Stimulated activated CD4-positive, alpha-beta T cell treated with anti-CD3 and anti-CD28 coated beads, Interleukin-1b, Interleukin-23, amount 100 ng/mL, for 24 hours (primary cell): Measurements from ENCODE around the gene ALDH3A2.
A peak's percentile ranks its signal among the peaks of the same experiment; 100 is the strongest.

Experiments
- DNase-seq, 4 experiments: peaks; one replicate each; pipeline ENCODE4 v3.0.0-alpha.2; 2020; ENCODE audit warnings: low read depth in 4 of 4, low spot score in 1 of 4

The ALDH3A2 gene

DNA sequence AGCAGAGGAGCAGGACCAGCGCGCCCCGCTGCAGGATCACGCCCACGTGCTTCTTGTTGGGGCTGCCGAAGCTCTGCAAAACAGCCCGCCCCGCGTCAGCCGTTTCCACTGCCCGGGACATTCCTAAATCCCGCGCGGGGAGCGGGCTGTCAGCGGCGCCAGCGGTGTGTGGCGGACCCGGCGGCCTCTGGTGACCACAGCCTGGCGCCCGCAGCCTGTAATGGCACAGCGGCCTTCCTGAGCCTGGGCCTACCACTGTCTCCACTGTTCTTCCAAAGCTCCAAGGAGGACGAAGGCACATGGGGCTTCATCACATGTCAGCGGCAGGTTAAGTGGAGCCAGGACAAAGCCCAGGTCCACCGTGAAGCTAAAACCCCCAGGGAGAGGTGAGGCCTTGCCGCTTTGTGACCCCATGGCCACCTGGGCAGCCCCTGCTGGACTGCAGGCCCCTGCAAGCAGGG is 65.4 kb downstream of the ALDH3A2 start:
- DNase-seq: no peak

DNA sequence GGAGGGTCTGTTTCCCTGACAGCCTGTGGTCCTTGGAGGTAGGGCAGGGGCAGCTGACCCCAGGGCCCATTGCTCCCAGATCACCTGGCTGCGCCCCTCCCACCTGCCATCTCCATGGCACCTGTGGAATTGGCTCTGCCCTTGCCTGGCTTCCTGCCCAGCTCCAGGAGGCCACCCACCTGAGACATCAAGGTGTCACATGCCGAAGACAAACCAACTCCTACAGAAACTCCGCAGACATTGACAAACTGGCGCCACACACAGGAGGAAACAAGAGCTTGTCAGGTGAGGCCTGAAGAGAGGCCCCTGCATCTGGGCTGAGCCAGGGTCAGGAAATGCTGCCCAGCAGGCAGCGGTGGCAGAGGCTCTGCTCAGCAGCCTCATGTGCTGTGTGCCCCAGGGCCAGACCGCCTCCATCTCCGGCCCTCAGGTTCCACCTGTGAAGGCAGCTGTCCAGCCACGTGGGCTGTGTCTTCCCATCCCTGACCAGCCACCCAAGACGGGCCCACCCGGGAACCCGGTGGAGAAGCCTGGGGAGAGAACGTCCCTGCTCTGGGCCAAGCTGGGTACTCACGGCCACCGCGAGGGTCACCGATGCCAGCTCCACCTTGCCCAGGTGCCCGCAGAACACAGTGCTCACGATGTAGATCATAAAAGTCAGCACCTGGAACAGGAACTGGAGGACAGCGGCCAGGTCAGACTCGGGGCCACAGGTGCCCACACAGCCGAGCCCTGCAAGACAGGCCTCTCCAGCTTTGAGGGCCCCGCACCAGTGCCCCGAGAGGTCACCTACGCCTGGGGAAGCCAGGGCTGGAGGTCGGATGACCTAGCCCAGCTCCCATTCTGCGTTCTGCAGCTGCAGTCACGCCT is 66.2 kb downstream of the ALDH3A2 start:
- no peak for DNase-seq

DNA sequence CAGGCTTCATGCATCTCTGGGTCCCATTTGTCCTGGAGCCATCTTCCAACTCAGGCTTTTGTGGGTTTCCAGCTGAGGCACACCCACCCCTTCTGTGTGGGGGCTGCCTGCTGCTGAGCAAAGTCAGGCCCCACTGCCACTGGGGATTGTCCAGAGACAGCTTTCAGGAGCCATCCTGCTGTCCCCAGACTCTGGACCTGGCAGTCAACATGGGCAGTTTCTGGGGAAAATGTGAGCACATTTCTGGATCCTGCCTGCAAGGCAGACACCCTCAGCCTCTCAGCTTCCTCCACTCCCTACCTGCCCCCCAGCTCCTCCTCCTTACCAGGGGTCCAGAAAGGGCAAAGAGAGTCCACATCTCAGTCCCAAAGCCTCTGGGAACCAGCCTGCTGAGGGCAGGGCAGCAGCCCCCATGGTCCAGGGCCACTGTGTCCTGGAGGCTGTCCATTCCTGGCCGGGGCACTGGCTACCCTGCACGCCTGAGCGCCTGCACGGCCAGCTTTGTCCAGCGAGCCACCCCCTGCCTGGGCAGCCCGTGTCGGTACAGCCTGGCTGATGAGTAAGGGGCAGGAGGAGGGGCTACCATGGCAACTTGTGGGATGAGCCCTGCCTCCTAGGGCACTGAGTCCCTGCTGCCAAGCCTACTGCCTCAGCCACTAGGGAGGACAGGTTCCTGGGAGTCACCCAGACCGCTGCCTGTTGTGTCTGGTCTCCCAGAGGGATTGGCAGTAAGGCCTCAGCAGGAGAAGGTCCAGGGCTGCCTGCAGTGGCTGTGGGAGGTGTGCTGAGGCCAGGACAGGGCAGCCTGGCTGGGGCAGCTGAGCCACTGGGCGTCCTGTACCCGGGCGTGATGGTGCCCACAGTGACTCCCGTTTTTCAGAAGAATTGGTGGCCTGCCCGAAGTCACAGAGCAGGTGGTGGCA is 67.8 kb downstream of the ALDH3A2 start, which contains the start of gene SLC47A2:
Gene SLC47A2 (minus strand): TSS at position 477 of the 923 bp plus-strand sequence. CDS start 29 bp downstream, at position 448.
- DNase-seq: no peak

DNA sequence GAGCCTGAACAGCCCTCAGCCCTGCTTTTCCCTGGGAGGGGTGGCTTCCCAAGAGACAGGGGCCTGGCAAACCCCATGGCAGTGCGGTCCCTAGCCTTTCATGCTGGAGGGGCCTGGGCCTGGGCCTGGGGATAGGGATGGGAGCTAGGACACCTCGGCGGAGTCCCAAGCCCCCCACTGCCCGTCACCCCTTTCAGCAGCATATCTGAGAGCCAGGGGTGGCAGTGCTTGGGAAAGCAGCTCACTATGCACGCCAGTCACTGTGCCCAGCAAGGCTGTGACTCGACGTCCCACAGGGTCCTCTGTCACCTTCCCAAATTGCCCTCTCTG is 68.4 kb downstream of the ALDH3A2 start:
- no peak for DNase-seq

DNA sequence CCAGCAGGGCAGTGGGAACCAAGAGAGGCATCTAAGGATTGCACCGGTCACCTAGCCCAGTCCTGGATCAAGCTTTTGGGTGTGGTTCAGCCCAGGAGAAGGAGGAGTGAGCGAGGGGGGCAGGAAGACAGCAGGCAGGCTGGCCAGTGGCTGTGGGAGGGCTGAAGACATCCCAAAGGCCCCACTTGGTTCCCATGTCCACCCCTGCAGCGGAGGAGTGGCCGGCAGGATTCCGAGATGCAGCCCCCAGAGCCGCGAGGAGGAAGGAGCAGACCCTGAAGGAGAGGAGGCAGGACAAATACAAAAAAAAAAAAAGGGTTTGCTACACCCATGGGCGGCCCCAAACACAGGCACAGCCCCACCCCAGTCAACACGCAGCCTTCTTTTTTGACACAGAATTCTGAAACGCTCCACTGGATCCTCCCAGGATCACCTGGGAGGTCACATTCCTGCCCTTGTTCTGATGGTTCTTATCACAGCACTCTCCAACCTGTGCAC is 68.9 kb downstream of the ALDH3A2 start:
- no peak for DNase-seq

DNA sequence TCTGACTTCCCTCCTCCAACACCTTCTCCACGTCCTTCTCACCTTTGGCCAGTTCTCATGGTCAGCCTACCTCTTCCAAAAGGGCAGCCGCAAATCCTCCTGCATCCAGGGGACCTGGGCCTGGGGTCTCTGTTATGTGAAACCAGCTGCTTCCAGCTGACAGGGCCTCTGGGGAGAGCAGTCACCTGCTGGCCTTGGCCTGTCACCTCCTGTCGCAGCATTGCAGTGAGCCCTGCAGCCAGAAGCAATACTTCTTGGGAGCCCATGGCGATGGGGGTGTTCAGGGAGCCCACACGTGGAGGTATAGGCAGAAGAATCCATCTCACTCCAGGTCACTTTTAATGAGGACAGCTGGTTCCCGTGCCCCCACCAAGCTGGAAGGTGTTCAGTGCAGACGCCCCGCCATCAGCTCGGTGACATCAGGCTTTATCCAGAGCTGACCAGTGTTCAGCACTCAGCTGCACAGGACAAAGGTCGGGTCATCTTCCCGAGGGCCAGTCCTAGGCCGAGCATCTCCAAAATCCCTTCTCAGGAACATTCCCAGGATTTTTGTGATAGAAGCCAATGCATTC is 69.6 kb downstream of the ALDH3A2 start:
- no peak for DNase-seq

DNA sequence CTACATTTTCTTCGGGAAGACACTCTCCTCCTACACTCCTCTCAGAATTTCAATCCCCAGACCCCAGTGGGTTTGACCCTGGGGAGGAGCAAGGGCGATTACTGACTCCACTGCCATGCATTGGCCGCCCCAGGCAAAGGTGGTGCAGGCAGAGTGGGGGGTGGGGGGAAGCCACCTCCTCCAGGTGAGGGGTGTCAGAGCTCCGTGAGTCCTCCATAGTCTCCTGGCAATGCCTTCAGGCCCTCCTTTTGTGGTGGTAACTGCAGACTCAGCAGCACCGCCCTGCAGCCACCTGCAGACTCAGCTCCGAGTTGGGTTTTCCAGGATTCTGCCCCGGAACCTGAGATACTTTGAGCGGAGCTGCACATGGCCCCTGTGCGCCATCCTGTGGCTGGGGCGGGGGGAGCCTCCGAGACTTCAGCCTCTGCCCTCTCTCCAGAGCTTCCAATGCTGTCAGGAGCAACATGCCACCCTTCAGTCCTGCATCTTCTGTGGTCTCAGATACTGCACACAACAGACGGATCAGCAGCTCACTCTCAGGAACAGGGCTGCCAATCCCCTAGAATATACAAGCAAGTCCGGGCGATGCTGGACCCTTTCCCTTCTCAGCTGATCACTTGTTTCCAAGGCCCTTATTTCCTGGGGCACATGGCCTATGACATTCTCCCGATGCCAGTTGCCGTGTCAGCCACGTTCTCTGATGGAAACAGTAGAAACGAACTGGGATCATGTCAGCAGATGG is 70.2 kb downstream of the ALDH3A2 start:
- DNase-seq: no peak

DNA sequence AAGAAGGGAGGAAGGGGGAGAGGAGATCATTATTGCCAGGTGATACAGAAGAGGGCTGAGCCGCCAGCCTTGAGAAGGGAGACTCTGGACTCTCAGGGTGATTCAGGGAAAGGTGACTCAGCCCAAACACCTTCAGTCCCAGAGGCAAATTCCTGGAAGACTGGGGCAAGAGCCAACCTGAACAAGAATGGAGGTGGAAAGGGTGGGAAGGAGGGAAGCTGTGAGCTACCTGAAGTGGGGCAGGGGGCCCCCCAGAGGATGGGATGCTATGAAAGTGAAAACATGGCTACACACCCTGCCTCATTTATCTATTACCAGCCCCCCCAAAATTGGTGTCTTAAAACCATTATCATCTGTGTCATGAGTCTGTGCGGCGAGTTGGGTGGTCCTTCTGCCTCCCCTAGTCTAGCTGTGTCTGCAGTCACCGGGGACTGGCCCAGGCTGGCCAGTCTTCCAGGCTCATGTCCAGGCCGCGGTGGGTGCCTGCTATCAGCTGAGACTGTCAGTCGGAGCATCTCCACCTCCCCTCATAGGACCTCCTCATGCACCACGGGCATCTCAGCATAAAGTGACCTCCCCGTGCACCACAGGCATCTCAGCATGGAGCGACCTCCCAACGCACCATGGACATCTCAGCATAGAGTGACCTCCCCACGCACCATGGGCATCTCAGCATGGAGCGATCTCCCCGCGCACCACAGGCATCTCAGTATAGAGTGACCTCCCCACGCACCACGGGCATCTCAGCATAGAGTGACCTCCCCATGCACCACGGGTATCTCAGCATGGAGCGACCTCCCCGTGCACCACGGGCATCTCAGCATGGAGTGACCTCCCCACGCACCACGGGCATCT is 71.0 kb downstream of the ALDH3A2 start:
- no peak for DNase-seq

DNA sequence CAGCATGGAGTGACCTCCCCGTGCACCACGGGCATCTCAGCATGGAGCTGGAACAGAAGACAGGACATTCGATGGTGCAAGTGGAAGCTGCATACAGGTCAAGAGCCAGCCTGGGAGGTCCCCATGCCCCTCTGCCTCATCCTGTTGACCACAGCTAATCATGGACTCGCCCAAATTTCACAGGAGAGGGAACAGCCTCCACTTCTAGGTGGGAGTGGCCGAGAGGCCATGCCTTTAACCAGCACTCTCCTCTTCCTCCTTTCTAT is 71.6 kb downstream of the ALDH3A2 start:
- no peak for DNase-seq

DNA sequence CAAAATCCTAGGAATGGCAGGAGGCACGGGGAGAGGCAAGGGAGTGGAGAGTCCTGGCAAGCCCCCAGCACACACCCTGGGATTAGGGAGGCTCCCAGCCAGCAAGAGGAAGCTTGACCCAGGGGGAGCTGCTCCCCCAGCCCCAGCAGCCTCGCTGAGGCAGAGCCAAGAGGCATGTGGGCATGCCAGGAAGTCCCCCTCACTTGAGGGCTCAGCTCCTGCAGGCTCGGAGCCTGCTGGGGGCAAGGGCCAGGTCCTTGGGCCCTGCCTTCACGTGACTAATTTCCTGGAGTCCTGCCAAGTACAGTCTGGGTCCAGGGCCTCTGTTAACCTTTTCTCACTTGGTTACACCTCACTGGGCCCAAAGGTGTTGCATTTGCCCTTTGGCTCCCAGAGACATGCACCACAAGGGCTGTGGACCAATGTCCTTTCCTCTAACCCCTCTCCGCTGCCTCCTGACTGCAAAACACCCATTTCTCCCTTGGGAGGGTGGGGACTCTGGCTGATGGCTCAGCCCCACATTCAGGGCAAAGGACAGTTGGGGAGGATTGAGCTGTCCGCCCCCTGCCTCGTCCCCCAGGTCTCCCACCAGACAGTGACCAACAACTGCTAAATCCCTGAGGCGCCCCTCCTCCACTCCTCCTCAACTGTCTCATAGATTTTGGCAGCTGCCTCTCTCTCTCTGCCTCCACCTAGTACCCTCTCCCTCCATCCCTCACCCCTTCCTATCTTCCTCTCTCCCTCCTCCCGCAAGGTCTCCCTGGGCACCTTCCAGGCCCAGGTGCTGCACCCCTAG is 72.3 kb downstream of the ALDH3A2 start:
- DNase-seq: no peak

DNA sequence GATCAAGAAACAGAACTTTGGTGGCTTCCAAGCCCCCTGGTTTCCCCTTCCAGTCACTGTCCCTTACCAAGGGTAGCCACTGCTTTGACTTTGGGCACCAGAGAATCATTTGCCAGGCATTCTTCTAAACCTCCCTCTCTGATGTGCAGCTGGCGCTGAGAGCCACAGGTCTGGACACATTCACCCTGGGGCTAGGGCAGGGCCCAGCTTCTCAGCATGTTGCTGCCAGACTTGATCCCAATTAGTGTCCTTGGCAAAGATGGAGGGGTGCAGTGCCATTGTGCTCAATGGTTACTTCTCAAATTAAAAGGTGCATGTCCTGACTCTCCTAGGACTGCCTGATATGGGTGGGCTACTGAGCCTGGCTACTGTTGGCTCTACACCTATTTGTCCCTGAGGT is 75.4 kb downstream of the ALDH3A2 start:
- DNase-seq: no peak

DNA sequence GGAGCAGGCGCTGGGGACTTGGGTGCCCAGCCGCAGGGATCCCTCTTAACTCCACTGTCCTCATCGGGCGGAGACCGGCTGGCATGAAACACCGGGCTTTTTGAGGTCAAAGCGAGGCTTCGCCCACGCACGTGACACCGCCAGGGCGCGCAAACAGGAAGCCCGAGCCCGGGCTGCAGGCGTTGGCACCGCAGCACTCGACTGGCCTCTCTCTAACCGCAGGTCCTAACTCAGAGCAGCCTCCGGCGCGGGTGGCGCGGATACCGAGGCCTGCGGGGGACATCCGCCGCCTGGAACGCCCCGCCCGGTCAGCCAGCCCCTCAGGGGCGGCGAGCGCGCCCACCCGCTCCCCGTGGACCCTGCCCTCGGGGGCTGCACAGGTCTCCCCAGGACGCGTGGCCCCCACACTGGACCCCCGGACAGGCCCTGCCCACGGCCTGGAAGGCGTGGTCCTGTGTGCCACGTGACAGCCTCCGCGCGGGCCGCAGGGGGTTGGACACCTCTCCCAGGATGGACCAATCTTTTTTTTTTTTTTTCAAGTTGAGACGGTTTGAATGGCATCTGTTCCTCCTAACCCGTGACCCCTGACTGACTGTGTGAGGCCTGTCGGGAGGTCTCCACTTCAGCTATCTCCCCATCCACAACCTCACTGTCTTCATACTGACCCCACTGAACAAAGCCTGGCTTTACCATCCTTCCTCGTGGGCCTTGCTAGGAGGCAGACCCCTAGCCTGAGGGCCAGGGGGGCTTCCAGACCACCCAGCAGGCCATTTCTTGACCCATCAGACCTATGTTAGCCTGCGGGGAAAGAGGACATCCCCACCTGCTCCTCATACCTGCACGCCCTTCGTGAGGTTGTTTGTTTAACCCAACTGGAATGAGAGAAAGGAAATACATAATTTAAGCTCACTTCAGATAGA is 76.2 kb downstream of the ALDH3A2 start:
- DNase-seq: peak; percentile 11 to 26 (median 20)

DNA sequence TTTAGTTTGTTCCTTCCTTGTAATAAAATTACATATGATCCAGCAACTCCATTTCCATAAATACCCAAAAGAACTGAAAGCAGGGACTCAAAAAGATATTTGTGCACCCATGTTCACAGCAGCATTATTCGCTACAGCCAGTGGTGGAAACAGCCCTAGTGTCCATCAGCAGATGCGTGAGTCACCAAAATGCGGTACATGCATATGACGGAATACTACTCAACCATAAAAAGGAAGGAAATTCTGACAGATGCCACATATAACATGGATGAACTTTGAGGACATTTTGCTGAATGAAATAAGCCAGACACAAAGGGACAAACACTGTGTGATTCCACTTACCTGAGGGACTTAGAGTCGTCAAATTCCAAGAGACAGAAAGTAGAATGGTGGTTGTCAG is 76.9 kb downstream of the ALDH3A2 start:
- DNase-seq: no peak

DNA sequence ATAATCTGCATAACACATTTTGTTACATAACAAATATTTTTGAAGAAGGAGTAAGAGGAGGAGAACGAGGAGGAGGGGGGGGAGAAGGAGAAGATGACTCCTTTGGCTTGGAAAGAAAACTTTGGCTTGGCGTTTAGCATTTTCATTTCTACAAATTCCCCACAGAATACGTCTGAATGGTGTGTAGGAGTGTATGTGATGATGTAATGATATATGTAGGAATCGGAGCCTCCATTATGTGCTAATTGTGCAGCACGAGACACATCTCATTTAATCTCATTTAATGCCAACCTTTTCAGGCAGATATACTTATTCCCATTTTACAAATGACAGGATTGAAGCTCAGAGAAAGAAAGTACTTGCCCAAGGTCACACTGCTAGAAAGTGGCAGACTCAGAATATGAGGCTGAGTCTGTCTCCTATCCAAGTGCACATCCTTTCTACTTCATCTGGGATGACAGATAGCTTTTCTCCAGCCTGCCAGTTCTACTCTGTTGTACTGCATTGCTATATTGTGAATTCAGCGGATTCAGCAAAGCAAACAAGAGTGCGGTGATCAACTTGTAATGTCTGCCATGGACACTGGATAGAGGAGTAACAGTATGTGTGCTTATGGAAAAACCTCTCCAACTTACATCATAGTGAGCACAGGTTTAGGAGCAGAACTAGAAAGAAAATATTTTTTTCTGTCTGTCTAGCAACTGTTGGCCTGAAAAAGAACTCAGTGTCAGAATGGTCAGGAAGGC is 78.3 kb downstream of the ALDH3A2 start:
- DNase-seq: no peak
